ENCODE results near the gene SBNO2. TPM values are rescaled to one million over a fixed set of nuclear protein-coding genes. Genes with fewer than 3 reads are reported as not detected.

The SBNO2 gene
- total RNA-seq, 1 experiment from 2014 or later, result 46.3 TPM

- no peaks in the 10 kb centered on the region for H3K4me1 ChIP-seq (ENCODE audit: insufficient read depth, low read length)
- peak; percentile 81 for DNase-seq
- H2AFZ ChIP-seq (ENCODE audit: low read length), result no peak overlapping the region
- H3K27ac Mint-ChIP-seq, result peak overlapping the region in 1 of 3 experiments; percentile 77; a peak in 1 of 7 replicates
- no peak overlapping the region for H2BK20ac ChIP-seq (ENCODE audit: low read depth, low read length, poor library complexity, severe bottlenecking)
- no peak overlapping the region for H3K9ac ChIP-seq (ENCODE audit: extremely low read depth, insufficient read length, low read length)
- H3K79me2 ChIP-seq (ENCODE audit: insufficient read depth, low read length), result no peaks in the 10 kb centered on the region
- no peaks in the 10 kb centered on the region for H3K27me3 ChIP-seq (ENCODE audit: insufficient read depth, low read length)
- no peak overlapping the region for H3K4me3 Mint-ChIP-seq
- H3K23me2 ChIP-seq (ENCODE audit: insufficient read length, low read depth, low read length, poor library complexity, severe bottlenecking), result no peaks in the 10 kb centered on the region
- H3K36me3 Mint-ChIP-seq (ENCODE audit: insufficient read depth in 1 of 3, low read depth in 3 of 3), result peaks cover 2 to 13% (median 6%) of the 10 kb centered on the region in 3 experiments; a peak in 6 of 7 replicates
- TF ChIP-seq, protein P1, sequence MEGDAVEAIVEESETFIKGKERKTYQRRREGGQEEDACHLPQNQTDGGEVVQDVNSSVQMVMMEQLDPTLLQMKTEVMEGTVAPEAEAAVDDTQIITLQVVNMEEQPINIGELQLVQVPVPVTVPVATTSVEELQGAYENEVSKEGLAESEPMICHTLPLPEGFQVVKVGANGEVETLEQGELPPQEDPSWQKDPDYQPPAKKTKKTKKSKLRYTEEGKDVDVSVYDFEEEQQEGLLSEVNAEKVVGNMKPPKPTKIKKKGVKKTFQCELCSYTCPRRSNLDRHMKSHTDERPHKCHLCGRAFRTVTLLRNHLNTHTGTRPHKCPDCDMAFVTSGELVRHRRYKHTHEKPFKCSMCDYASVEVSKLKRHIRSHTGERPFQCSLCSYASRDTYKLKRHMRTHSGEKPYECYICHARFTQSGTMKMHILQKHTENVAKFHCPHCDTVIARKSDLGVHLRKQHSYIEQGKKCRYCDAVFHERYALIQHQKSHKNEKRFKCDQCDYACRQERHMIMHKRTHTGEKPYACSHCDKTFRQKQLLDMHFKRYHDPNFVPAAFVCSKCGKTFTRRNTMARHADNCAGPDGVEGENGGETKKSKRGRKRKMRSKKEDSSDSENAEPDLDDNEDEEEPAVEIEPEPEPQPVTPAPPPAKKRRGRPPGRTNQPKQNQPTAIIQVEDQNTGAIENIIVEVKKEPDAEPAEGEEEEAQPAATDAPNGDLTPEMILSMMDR (conservative IDR thresholded peaks at IDR 0.05), result peak; percentile 69
- H3K18ac ChIP-seq (ENCODE audit: insufficient read length, low read depth, low read length), result no peak overlapping the region
- H3T11ph ChIP-seq (ENCODE audit: low read length), result no peak overlapping the region
- H4K91ac ChIP-seq (ENCODE audit: insufficient read length, low read depth, low read length), result no peak overlapping the region
- H3K56ac ChIP-seq (ENCODE audit: insufficient read length, low read depth, low read length), result no peak overlapping the region
- no peaks in the 10 kb centered on the region for H3K9me3 Mint-ChIP-seq
- H2BK12ac ChIP-seq (ENCODE audit: insufficient read length, low read depth, low read length), result no peak overlapping the region
- no peak overlapping the region for H4K8ac ChIP-seq (replicated peaks; ENCODE audit: insufficient read length, low read depth, low read length)
- H3K23ac ChIP-seq (ENCODE audit: insufficient read length, low read depth, low read length), result no peak overlapping the region
- no peak overlapping the region for H2BK120ac ChIP-seq (ENCODE audit: low read depth, low read length, poor library complexity, severe bottlenecking)
- no peaks in the 10 kb centered on the region for H3K9me3 ChIP-seq (ENCODE audit: control insufficient read depth, low read depth, low read length)
- H4K5ac ChIP-seq (ENCODE audit: insufficient read length, low read depth, low read length), result no peak overlapping the region
- H4K20me1 ChIP-seq (ENCODE audit: control insufficient read depth, insufficient read depth, insufficient read length), result no peaks in the 10 kb centered on the region
- no peak overlapping the region for H2BK5ac ChIP-seq (ENCODE audit: insufficient read length, low read length)
- no peaks in the 10 kb centered on the region for H3K27me3 Mint-ChIP-seq (ENCODE audit: low read depth)
- no CpG with 5 or more reads among the region's 48 CpGs for WGBS (ENCODE audit: extremely low coverage, insufficient read length, low lambda C conversion rate)
- H2BK15ac ChIP-seq (ENCODE audit: low read depth, low read length), result no peak overlapping the region
- peaks cover 0 to under 1% of the 10 kb centered on the region in 2 experiments; a peak in 1 of 4 replicates for H3K4me1 Mint-ChIP-seq
- H2AK5ac ChIP-seq (ENCODE audit: insufficient read length, low read length), result no peak overlapping the region
- peaks cover 4% of the 10 kb centered on the region for H3K79me1 ChIP-seq (ENCODE audit: insufficient read depth, low read depth, low read length, poor library complexity, severe bottlenecking)
- H3K14ac ChIP-seq (ENCODE audit: insufficient read depth, low read length), result no peak overlapping the region
- H3K4me2 ChIP-seq (ENCODE audit: insufficient read depth, insufficient read length, low read length), result no peak overlapping the region
- no peak overlapping the region for H3K4ac ChIP-seq (ENCODE audit: low read depth, low read length)
- H3K27ac ChIP-seq (ENCODE audit: insufficient read length, low read depth, low read length), result no peak overlapping the region
These were observed 49.2 kb upstream of the SBNO2 start for GRCh38 chr19:1223018-1223855.
